Measurements from ENCODE around the gene NOP14.

The NOP14 gene

GRCh38 chr4:2905544-2905943 is 57.7 kb downstream of the NOP14 start:
- ChIA-PET CTCF (no interaction called here), POLR2A (no interaction called here)
- DNase-seq (ENCODE audit: extremely low spot score): no peak
- TF ChIP-seq HDGF (IDR thresholded peaks at IDR 0.05; ENCODE audit: borderline replicate concordance) (no peak), ELF4 (IDR thresholded peaks at IDR 0.05) (no peak), BHLHE40 (IDR thresholded peaks at IDR 0.05; ENCODE audit: borderline replicate concordance) (no peak), ZNF384 (IDR thresholded peaks at IDR 0.05) (no peak), SUZ12 (IDR thresholded peaks at IDR 0.05) (no peak), CTBP1 (IDR thresholded peaks at IDR 0.05; ENCODE audit: borderline replicate concordance) (no peak), ARNT (IDR thresholded peaks at IDR 0.05) (no peak), TARDBP (IDR thresholded peaks at IDR 0.05) (no peak), SP1 (IDR thresholded peaks at IDR 0.05) (no peak), NFRKB (IDR thresholded peaks at IDR 0.05) (no peak), FOXK2 (IDR thresholded peaks at IDR 0.05) (no peak), L3MBTL2 (conservative IDR thresholded peaks at IDR 0.05) (no peak), LEF1 (IDR thresholded peaks at IDR 0.05; ENCODE audit: borderline replicate concordance) (no peak), FOXM1 (IDR thresholded peaks at IDR 0.05; ENCODE audit: borderline replicate concordance) (no peak), FOXA1 (IDR thresholded peaks at IDR 0.05) (no peak), PKNOX1 (IDR thresholded peaks at IDR 0.05) (no peak)

DNA sequence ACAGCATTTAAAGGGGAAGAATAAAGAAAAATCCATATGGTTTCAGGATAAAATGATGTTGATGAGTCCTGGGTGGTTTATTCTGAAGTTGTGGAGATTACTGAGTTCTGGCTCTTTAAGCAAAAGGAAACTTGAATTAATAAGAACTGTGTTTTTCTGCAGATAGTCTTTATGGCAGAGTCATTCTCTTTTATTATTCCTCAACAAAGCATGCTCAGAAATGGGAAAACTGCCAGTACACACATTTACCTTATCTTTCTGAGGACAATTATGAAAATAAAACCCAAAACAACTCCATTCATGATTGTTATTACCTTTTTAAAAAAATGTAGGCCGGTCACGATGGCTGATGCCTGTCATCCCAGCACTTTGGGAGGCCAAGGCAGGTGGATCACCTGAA is 61.1 kb downstream of the NOP14 start:
- no peak for DNase-seq (ENCODE audit: extremely low spot score)
- POLR2A ChIA-PET: no interaction called here
- CTCF ChIA-PET: no interaction called here
- TF ChIP-seq PKNOX1 (IDR thresholded peaks at IDR 0.05) (no peak), FOXK2 (IDR thresholded peaks at IDR 0.05) (no peak), SP1 (IDR thresholded peaks at IDR 0.05) (no peak), L3MBTL2 (conservative IDR thresholded peaks at IDR 0.05) (no peak), FOXM1 (IDR thresholded peaks at IDR 0.05; ENCODE audit: borderline replicate concordance) (no peak), FOXA1 (IDR thresholded peaks at IDR 0.05) (no peak), TARDBP (IDR thresholded peaks at IDR 0.05) (no peak), ARNT (IDR thresholded peaks at IDR 0.05) (no peak), ZNF384 (IDR thresholded peaks at IDR 0.05) (no peak), SUZ12 (IDR thresholded peaks at IDR 0.05) (no peak), LEF1 (IDR thresholded peaks at IDR 0.05; ENCODE audit: borderline replicate concordance) (no peak), HDGF (IDR thresholded peaks at IDR 0.05; ENCODE audit: borderline replicate concordance) (no peak), CTBP1 (IDR thresholded peaks at IDR 0.05; ENCODE audit: borderline replicate concordance) (no peak), ELF4 (IDR thresholded peaks at IDR 0.05) (no peak), NFRKB (IDR thresholded peaks at IDR 0.05) (no peak)

DNA sequence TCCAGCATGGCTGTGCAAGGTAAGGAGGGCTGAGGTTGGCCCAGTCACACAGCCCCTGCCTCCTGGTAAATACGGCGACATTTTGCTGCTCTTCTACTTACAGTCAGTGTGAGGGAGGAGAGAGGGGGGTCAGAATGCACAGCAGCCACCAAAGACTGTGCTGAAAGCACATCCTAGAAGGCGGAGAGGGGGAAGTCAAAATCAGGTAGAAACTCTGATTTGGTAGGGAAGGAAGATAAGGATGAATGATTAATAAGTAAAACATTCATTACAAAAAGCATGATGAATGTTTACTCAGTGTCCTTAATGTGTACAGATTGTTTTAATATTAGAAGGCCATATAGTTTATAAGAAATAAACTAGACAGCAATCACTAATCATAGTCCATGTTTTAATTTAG is 62.0 kb downstream of the NOP14 start:
- no peak for DNase-seq (ENCODE audit: extremely low spot score)
- POLR2A ChIA-PET: no interaction called here
- CTCF ChIA-PET: no interaction called here
- TF ChIP-seq BHLHE40 (IDR thresholded peaks at IDR 0.05; ENCODE audit: borderline replicate concordance): no peak
- TF ChIP-seq HDGF (IDR thresholded peaks at IDR 0.05; ENCODE audit: borderline replicate concordance): no peak
- TF ChIP-seq L3MBTL2 (conservative IDR thresholded peaks at IDR 0.05): no peak

DNA sequence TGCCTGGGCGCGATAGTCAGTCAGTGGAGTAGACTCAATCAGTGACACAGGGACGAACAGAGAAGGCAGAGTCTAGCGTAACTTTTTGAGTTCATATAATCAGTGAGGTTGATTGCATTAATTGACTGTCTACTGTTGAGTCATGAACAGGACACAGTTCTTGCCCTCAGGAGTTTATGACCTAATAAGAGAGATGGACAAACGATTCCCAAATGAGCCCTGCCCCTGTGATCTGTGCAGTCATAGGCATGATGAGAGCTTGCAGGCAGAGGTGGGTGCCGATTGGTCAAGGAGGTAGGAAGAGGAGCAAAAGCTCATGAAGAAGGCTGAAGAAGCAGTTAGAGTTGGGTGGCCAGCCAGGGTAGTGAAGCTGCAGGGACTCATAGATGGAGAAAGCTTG is 62.5 kb downstream of the NOP14 start:
- no peak for DNase-seq (ENCODE audit: extremely low spot score)
- ChIA-PET POLR2A (no interaction called here), CTCF (no interaction called here)
- TF ChIP-seq NFRKB (IDR thresholded peaks at IDR 0.05): no peak
- no peak for TF ChIP-seq FOXA1 (IDR thresholded peaks at IDR 0.05)
- no peak for TF ChIP-seq ZNF384 (IDR thresholded peaks at IDR 0.05)
- TF ChIP-seq ELF4 (IDR thresholded peaks at IDR 0.05): no peak

DNA sequence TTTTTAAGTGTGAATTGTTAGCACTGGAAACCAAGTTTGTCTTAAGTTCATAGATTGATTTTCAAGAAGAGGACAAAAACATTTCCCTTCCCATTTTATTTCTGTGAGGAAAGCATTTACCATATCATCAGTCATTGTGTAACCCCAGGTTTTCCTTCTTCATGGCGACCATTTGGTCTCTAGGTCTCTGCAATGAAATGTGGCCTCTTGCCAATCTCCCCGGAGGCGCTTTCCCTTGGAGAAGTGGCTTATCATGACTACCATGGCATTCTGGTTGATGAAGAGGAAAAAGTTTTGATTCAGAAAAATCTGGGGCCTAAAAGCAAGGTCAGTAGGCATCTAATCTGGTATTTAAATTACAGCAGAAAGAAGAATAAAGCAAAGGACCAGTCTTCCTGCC is 65.2 kb downstream of the NOP14 start:
- TF ChIP-seq FOXM1 (IDR thresholded peaks at IDR 0.05; ENCODE audit: borderline replicate concordance) (no peak), LEF1 (IDR thresholded peaks at IDR 0.05; ENCODE audit: borderline replicate concordance) (no peak), FOXA1 (IDR thresholded peaks at IDR 0.05) (no peak), PKNOX1 (IDR thresholded peaks at IDR 0.05) (no peak), ARNT (IDR thresholded peaks at IDR 0.05) (no peak), FOXK2 (IDR thresholded peaks at IDR 0.05) (no peak), SP1 (IDR thresholded peaks at IDR 0.05) (no peak)
- CTCF ChIA-PET: no interaction called here
- no peak for DNase-seq (ENCODE audit: extremely low spot score)
- POLR2A ChIA-PET: no interaction called here

DNA sequence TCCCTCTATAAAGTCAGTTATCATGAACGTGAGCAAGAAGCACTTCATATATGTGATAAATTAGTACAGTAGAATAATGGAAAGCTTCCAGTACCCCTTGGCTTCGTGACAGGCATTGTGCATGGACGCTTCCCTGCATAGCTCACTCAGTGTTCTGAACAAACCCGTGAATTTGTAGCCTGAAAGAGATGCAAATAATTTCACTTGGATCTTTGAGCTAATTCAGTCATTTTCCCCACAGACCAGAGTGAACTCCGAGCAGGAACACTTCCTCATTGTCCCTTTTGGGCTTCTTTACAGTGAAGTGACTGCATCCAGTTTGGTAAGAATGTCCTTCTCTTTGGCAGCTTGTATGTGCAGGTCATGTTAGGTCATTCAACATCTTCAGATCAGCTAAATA is 69.4 kb downstream of the NOP14 start:
- TF ChIP-seq PKNOX1 (IDR thresholded peaks at IDR 0.05) (no peak), FOXA1 (IDR thresholded peaks at IDR 0.05) (no peak), HDGF (IDR thresholded peaks at IDR 0.05; ENCODE audit: borderline replicate concordance) (no peak), FOXM1 (IDR thresholded peaks at IDR 0.05; ENCODE audit: borderline replicate concordance) (no peak), SUZ12 (IDR thresholded peaks at IDR 0.05) (no peak), ZNF384 (IDR thresholded peaks at IDR 0.05) (no peak), LEF1 (IDR thresholded peaks at IDR 0.05; ENCODE audit: borderline replicate concordance) (no peak), CTBP1 (IDR thresholded peaks at IDR 0.05; ENCODE audit: borderline replicate concordance) (no peak), L3MBTL2 (conservative IDR thresholded peaks at IDR 0.05) (no peak), NFRKB (IDR thresholded peaks at IDR 0.05) (no peak), ELF4 (IDR thresholded peaks at IDR 0.05) (no peak), FOXK2 (IDR thresholded peaks at IDR 0.05) (no peak), SP1 (IDR thresholded peaks at IDR 0.05) (no peak), ARNT (IDR thresholded peaks at IDR 0.05) (no peak), TARDBP (IDR thresholded peaks at IDR 0.05) (no peak), BHLHE40 (IDR thresholded peaks at IDR 0.05; ENCODE audit: borderline replicate concordance) (no peak)
- CTCF ChIA-PET: no interaction called here
- POLR2A ChIA-PET: no interaction called here

More for the DNA sequence above, 69.4 kb downstream of the NOP14 start:
- no peak for DNase-seq (ENCODE audit: extremely low spot score)
